SK-N-MC (cell line): Measurements from ENCODE around the gene NFATC2.

Experiments used
- EZH2 ChIP-seq: fragments of 200-600 bp; sonication (generic); IDR thresholded peaks from one replicate; pipeline ENCODE4 v1.6.1; 2017; ENCODE audit warnings: antibody characterized with exemption
- FOXP2 ChIP-seq: optimal IDR thresholded peaks from 2 replicates; pipeline ENCODE3; 2011; ENCODE audit warnings: mild to moderate bottlenecking, moderate library complexity; ENCODE audit not compliant: insufficient read depth; ENCODE audit errors: extremely low read length, control extremely low read depth
- POLR2AphosphoS5 ChIP-seq: IDR thresholded peaks from 2 replicates; pipeline ENCODE4 v1.6.1; 2012; ENCODE audit warnings: mild to moderate bottlenecking, low read depth, low read length, borderline replicate concordance

DNA sequence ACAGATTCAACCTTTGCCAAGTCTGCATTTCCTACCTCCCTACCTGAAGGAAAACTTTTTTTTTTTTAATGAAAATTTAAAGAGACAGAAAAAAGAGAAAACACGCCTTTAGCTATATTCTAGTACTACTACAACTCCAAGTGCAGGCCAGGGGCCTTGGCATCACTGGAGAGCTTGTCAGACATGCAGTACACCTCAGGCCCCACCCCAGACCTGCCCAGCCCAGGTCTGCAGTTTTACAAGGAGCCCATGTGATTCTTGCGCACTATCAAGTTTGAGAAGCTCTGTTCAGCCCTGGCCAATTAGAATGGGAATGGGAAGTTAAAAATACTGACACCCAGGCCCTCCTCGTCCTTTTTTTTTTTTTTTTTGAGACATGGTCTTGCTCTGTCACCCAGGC is 85.0 kb downstream of the NFATC2 start:
- no peak for TF ChIP-seq EZH2
- TF ChIP-seq POLR2AphosphoS5 = no peak
- no peak for TF ChIP-seq FOXP2
